ENCODE measurements around the gene RNF130.

GRCh38 chr5:180102636-180103035 is 31.1 kb upstream of the RNF130 start:
- TF ChIP-seq CTCF (IDR thresholded peaks at IDR 0.05) (no peak), POLR2A (IDR thresholded peaks at IDR 0.05) (no peak)

Data from lower leg skin (tissue), 3 donors.